ENCODE data around the gene SLC22A1.

DNA sequence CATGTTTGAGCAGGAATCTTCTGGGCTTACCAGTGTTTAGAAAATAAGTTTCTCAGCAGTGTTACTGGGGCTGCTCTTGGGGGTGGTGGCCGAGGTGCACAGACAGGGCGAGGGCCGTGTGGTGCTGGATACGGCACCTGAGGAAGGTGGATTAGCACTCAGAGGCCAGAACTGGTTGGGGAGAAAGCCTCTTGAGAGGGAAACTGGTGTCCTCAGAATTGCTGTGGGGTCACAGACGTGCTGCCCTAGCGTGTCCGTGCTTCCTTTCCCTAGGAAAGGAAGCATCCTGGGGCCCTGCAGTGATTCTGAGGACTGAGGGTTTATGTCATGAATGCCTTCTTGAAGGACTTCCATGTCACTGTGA is 32.1 kb upstream of the SLC22A1 start:
- no peak for TF ChIP-seq ZNF146 (tag by site-specific recombination; IDR thresholded peaks at IDR 0.05)
- TF ChIP-seq CTCF (tag by site-specific recombination; IDR thresholded peaks at IDR 0.05) = no peak
- TF ChIP-seq HOXA7 (CRISPR knock-in tag; IDR thresholded peaks at IDR 0.05; ENCODE audit: borderline replicate concordance) = no peak
- TF ChIP-seq TCF7L2 (IDR thresholded peaks at IDR 0.05; ENCODE audit: borderline replicate concordance, low read depth, low read length) = no peak
- TF ChIP-seq ZNF221 (tag by site-specific recombination; IDR thresholded peaks at IDR 0.05; ENCODE audit: borderline replicate concordance) = no peak
- TF ChIP-seq, protein P1, sequence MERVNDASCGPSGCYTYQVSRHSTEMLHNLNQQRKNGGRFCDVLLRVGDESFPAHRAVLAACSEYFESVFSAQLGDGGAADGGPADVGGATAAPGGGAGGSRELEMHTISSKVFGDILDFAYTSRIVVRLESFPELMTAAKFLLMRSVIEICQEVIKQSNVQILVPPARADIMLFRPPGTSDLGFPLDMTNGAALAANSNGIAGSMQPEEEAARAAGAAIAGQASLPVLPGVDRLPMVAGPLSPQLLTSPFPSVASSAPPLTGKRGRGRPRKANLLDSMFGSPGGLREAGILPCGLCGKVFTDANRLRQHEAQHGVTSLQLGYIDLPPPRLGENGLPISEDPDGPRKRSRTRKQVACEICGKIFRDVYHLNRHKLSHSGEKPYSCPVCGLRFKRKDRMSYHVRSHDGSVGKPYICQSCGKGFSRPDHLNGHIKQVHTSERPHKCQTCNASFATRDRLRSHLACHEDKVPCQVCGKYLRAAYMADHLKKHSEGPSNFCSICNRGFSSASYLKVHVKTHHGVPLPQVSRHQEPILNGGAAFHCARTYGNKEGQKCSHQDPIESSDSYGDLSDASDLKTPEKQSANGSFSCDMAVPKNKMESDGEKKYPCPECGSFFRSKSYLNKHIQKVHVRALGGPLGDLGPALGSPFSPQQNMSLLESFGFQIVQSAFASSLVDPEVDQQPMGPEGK (tag by site-specific recombination; IDR thresholded peaks at IDR 0.05) = no peak
- no peak for TF ChIP-seq BCL11A (tag by site-specific recombination; IDR thresholded peaks at IDR 0.05; ENCODE audit: low read depth)
